Embryonic facial prominence (tissue), 1 donor: ENCODE data around the gene PNN.
"Not testable (repeated sequence)": the region's sequence is repeated elsewhere in the genome, so short reads cannot be mapped to it uniquely, and the experiment has no call there.

Source experiments
- DNase-seq: peaks from one replicate; pipeline ENCODE4 v3.0.0-alpha.2; 2016; ENCODE audit errors: extremely low spot score

The PNN gene

DNA sequence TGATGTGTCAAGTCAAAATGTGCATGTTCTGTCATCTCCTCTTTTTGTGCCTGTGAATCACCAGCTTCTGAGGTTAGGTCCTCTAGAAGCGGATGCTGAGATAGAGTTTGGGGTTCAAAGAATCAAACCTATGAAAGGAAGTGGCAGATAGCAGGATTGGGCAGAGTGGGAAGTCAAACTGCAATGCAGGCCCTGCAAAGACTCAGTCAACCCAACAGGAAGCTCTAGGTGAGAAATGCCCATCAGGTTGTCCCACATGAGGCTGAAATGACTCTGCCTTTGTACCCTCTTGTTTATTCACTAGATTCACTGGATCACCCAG, 54.1 kb downstream of the PNN start:
- DNase-seq = no peak

GRCh38 chr14:39229601-39230110, 54.6 kb downstream of the PNN start:
- no peak for DNase-seq

- DNase-seq = no peak
These were observed 55.5 kb downstream of the PNN start for GRCh38 chr14:39230416-39231035.

DNA sequence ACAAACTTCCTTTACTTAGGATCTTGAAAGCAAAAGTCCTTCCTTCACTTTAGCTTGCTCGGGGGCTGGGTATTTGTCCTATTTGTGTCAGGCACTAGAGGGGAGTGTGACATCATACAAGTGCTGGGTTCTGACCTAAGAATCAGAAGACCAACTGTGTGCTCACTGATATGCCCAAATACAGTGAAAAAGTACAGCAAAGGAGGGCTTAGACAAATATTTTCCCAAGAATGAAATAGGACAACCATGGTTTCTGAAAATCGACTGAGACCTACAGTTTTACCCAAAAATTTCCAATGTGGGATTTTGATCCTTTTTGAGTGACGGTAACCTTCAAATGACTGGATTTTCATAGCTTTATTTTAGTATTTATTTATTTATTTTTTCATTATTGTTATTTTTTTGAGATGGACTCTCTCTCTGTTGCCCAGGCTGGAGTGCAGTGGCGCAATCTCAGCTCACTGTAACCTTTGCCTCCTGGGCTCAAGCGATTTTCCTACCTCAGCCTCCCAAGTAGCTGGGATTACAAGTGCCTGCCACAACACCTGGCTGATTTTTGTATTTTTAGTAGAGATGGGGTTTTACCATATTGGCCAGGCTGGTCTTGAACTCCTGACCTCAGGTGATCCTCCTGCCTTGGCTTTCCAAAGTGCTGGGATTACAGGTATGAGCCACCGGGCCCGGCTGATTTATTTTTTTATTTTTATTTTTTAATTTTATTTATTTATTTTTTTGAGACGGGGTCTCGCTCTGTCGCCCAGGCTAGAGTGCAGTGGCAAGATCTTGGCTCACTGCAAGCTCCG, 56.9 kb downstream of the PNN start:
- DNase-seq = not testable (repeated sequence)
